Measurements from ENCODE around the gene OGN.

OGN gene

GRCh38 chr9:92405818-92406217 lies 1.4 kb upstream of the OGN start:
- DNase-seq (ENCODE audit: low read depth in 2 of 2), result no peak

GRCh38 chr9:92402826-92403745 lies 1.3 kb downstream of the OGN start:
- no peak for DNase-seq (ENCODE audit: low read depth in 2 of 2)

GRCh38 chr9:92402360-92402759 lies 2.0 kb downstream of the OGN start:
- no peak for DNase-seq (ENCODE audit: low read depth in 2 of 2)

GRCh38 chr9:92397853-92398252 lies 6.5 kb downstream of the OGN start:
- no peak for DNase-seq (ENCODE audit: low read depth in 2 of 2)

GRCh38 chr9:92395617-92396016 lies 8.8 kb downstream of the OGN start:
- no peak for DNase-seq (ENCODE audit: low read depth in 2 of 2)

- DNase-seq (ENCODE audit: low read depth in 2 of 2), result no peak
Observed at GRCh38 chr9:92393686-92394085, 10.7 kb downstream of the OGN start.

- no peak for DNase-seq (ENCODE audit: low read depth in 2 of 2)
Observed at GRCh38 chr9:92392690-92393089, 11.7 kb downstream of the OGN start.

GRCh38 chr9:92385953-92386352 lies 18.4 kb downstream of the OGN start:
- DNase-seq (ENCODE audit: low read depth in 2 of 2), result no peak

- DNase-seq (ENCODE audit: low read depth in 2 of 2), result no peak
Observed at GRCh38 chr9:92385477-92385876, 18.9 kb downstream of the OGN start.

- no peak for DNase-seq (ENCODE audit: low read depth in 2 of 2)
Observed at GRCh38 chr9:92385001-92385400, 19.4 kb downstream of the OGN start.

- no peak for DNase-seq (ENCODE audit: low read depth in 2 of 2)
Observed at GRCh38 chr9:92384375-92384774, 20.0 kb downstream of the OGN start.

- DNase-seq (ENCODE audit: low read depth in 2 of 2), result no peak
Observed at GRCh38 chr9:92381775-92382174, 22.6 kb downstream of the OGN start.

GRCh38 chr9:92380603-92381002 lies 23.8 kb downstream of the OGN start:
- DNase-seq (ENCODE audit: low read depth in 2 of 2), result no peak

GRCh38 chr9:92378865-92379560 lies 25.4 kb downstream of the OGN start:
- DNase-seq (ENCODE audit: low read depth in 2 of 2), result no peak

GRCh38 chr9:92377876-92378275 lies 26.5 kb downstream of the OGN start:
- DNase-seq (ENCODE audit: low read depth in 2 of 2), result no peak

GRCh38 chr9:92373167-92373566 lies 31.2 kb downstream of the OGN start:
- no peak for DNase-seq (ENCODE audit: low read depth in 2 of 2)

- DNase-seq (ENCODE audit: low read depth in 2 of 2), result no peak
Observed at GRCh38 chr9:92369075-92369474, 35.3 kb downstream of the OGN start.

- no peak for DNase-seq (ENCODE audit: low read depth in 2 of 2)
Observed at GRCh38 chr9:92360083-92360482, 44.3 kb downstream of the OGN start.

GRCh38 chr9:92359394-92359995 lies 44.9 kb downstream of the OGN start:
- no peak for DNase-seq (ENCODE audit: low read depth in 2 of 2)

GRCh38 chr9:92353051-92353450 lies 51.3 kb downstream of the OGN start:
- no peak for DNase-seq (ENCODE audit: low read depth in 2 of 2)

GRCh38 chr9:92350740-92351133 lies 53.6 kb downstream of the OGN start:
- DNase-seq (ENCODE audit: low read depth in 2 of 2), result no peak

All from stimulated activated CD4-positive, alpha-beta T cell treated with anti-CD3 and anti-CD28 coated beads, Interleukin-1b, Interleukin-23, amount 100 ng/mL, for 4 hours (primary cell).